ENCODE measurements around the gene CTSE. TPM values are rescaled to one million over a fixed set of nuclear protein-coding genes. Genes with fewer than 3 reads are reported as not detected.

Gene CTSE
- total RNA-seq, 2 donors from 2014 or later, result 0.15 to 0.42 TPM

DNA sequence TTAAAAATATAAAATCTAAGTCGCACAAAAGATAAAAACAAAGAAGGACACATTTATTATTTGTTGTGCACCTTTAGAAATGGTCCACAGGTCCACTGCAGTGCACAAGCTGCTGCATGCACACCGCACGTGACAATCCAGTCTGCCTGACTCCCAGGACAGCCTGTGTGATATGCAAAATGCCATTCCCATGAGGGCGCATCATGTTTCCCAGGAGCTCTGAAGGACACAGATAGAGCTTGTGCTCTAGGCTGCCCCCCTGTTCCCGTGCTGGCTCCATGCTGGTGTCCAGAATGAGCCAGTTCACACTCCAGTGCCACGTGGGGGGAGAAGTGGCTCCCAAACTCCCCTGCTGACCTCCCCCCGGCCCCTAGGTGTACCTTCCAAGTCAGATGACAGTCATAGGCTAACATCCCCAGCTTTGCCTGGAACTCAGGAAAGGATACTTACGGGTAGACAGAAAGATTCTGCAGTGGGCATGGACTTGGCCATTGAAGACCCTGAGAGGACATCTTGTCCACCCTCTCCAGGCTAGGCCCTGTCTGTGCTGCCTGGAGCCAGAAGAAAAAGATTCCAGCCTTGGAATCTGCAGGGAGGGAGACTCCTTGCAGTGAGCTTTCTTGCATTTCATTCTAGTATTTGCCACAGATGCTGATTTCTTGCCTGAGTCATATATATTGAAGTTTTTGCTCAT, 46.8 kb downstream of the CTSE start:
- H3K4me3 ChIP-seq (ENCODE audit: low read length), result no peak overlapping the region
- no peaks in the 10 kb centered on the region for H3K36me3 ChIP-seq (ENCODE audit: control insufficient read depth, insufficient read depth, low read length)
- no peaks in the 10 kb centered on the region for H3K27me3 ChIP-seq (ENCODE audit: control insufficient read depth, insufficient read depth, low read length, poor library complexity, severe bottlenecking)
- H3K4me3 Mint-ChIP-seq, result no peak overlapping the region
- H3K4me1 ChIP-seq (ENCODE audit: control insufficient read depth, insufficient read depth, low read length), result peaks cover 8% of the 10 kb centered on the region
- H3K27ac Mint-ChIP-seq, result peak overlapping the region; percentile 30
- H3K4me1 Mint-ChIP-seq, result peaks cover 8% of the 10 kb centered on the region
- no peak overlapping the region for H3K9ac ChIP-seq (ENCODE audit: extremely low read depth, low read length, poor library complexity, severe bottlenecking)
- 66 to 75% methylated on average over 8 of the region's 8 CpGs for WGBS, 2 experiments (ENCODE audit: insufficient coverage in 1 of 2, insufficient read length in 1 of 2)
- no peak overlapping the region for H3K27ac ChIP-seq (ENCODE audit: low read depth, low read length)
- H3K27me3 Mint-ChIP-seq (ENCODE audit: insufficient read depth), result peaks cover 1% of the 10 kb centered on the region
- no peaks in the 10 kb centered on the region for H3K9me3 ChIP-seq (ENCODE audit: control insufficient read depth, low read length)
- TF ChIP-seq, protein P1, sequence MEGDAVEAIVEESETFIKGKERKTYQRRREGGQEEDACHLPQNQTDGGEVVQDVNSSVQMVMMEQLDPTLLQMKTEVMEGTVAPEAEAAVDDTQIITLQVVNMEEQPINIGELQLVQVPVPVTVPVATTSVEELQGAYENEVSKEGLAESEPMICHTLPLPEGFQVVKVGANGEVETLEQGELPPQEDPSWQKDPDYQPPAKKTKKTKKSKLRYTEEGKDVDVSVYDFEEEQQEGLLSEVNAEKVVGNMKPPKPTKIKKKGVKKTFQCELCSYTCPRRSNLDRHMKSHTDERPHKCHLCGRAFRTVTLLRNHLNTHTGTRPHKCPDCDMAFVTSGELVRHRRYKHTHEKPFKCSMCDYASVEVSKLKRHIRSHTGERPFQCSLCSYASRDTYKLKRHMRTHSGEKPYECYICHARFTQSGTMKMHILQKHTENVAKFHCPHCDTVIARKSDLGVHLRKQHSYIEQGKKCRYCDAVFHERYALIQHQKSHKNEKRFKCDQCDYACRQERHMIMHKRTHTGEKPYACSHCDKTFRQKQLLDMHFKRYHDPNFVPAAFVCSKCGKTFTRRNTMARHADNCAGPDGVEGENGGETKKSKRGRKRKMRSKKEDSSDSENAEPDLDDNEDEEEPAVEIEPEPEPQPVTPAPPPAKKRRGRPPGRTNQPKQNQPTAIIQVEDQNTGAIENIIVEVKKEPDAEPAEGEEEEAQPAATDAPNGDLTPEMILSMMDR (conservative IDR thresholded peaks at IDR 0.05), result no peak
- no peaks in the 10 kb centered on the region for H3K36me3 Mint-ChIP-seq (ENCODE audit: low read depth)
- peak; percentile 81 for DNase-seq
- H3K9me3 Mint-ChIP-seq, result peaks cover 5% of the 10 kb centered on the region

DNA sequence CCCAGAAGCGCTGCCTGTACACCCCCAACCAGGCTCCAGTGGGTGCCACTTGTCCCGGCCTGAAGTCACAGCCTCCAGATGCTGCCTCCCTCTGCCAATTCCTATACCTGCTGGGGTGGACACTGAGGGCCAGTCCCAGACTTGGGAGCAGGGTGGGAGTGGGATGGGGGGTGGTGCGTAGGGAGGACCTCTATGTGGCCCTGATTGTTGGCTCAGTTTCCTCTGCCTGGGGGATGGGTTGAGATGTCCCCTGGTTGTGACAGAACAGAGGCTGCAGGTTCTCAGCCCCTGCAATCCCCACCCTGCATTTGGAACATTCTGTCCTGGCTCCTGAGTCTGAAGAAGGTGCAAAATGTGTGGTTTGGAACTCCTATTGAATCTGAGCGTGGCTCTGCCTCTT, 47.7 kb downstream of the CTSE start:
- H3K36me3 ChIP-seq (ENCODE audit: control insufficient read depth, insufficient read depth, low read length), result no peaks in the 10 kb centered on the region
- Mint-ChIP-seq H3K4me1 (peaks cover 8% of the 10 kb centered on the region), H3K4me3 (no peak overlapping the region), H3K36me3 (ENCODE audit: low read depth) (no peaks in the 10 kb centered on the region), H3K27me3 (ENCODE audit: insufficient read depth) (peaks cover 1% of the 10 kb centered on the region), H3K27ac (peak overlapping the region; percentile 83), H3K9me3 (peaks cover under 1% of the 10 kb centered on the region)
- peak overlapping the region; percentile 11 for H3K27ac ChIP-seq (ENCODE audit: low read depth, low read length)
- H3K4me3 ChIP-seq (ENCODE audit: low read length), result no peak overlapping the region
- TF ChIP-seq, protein P1 (conservative IDR thresholded peaks at IDR 0.05), result no peak
- no peak for DNase-seq
- 79 to 83% methylated on average over 1 to 4 of the region's 4 CpGs for WGBS, 2 experiments (ENCODE audit: insufficient coverage in 1 of 2, insufficient read length in 1 of 2)
- no peak overlapping the region for H3K9ac ChIP-seq (ENCODE audit: extremely low read depth, low read length, poor library complexity, severe bottlenecking)
- H3K4me1 ChIP-seq (ENCODE audit: control insufficient read depth, insufficient read depth, low read length), result peaks cover 8% of the 10 kb centered on the region
- no peaks in the 10 kb centered on the region for H3K9me3 ChIP-seq (ENCODE audit: control insufficient read depth, low read length)
- H3K27me3 ChIP-seq (ENCODE audit: control insufficient read depth, insufficient read depth, low read length, poor library complexity, severe bottlenecking), result no peaks in the 10 kb centered on the region

DNA sequence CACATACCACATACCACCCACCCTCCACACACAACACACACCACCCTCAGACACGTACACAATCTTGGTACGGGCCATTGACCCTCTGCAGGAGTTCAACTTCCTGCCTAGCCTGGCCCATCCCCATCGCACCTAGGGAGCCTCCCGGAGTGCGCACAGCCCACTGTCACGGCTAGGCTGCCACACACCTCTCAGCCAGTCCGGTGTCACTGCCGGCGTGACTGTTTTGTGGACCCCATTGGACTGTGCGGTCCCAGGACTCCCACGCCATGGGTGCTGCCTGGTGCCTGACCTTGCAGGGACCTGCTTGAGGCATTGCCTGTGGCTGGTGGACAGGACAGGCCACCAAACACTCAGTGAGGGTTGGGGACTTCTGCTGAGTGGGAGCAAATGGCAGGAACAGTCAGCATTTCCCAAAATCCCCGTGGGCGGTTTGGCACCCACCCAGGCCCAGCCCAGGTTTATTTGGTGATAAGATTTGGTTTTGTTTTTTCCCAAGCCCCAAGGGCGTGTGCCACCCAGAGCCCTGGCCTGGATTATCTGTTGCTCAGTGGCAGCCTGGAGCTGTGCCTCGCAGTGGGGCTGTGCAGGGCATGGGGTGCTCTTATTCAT, 48.2 kb downstream of the CTSE start:
- peaks cover 8% of the 10 kb centered on the region for H3K4me1 ChIP-seq (ENCODE audit: control insufficient read depth, insufficient read depth, low read length)
- no peaks in the 10 kb centered on the region for H3K27me3 ChIP-seq (ENCODE audit: control insufficient read depth, insufficient read depth, low read length, poor library complexity, severe bottlenecking)
- no peak overlapping the region for H3K4me3 ChIP-seq (ENCODE audit: low read length)
- Mint-ChIP-seq H3K9me3 (no peaks in the 10 kb centered on the region), H3K4me1 (peaks cover 8% of the 10 kb centered on the region), H3K4me3 (no peak overlapping the region), H3K27me3 (ENCODE audit: insufficient read depth) (peaks cover 1% of the 10 kb centered on the region), H3K36me3 (ENCODE audit: low read depth) (no peaks in the 10 kb centered on the region), H3K27ac (no peak overlapping the region)
- no peaks in the 10 kb centered on the region for H3K9me3 ChIP-seq (ENCODE audit: control insufficient read depth, low read length)
- WGBS, 2 experiments (ENCODE audit: insufficient coverage in 1 of 2, insufficient read length in 1 of 2), result 91 to 96% methylated on average over 9 to 15 of the region's 15 CpGs
- H3K36me3 ChIP-seq (ENCODE audit: control insufficient read depth, insufficient read depth, low read length), result no peaks in the 10 kb centered on the region
- TF ChIP-seq, protein P1 (conservative IDR thresholded peaks at IDR 0.05), result no peak
- no peak overlapping the region for H3K9ac ChIP-seq (ENCODE audit: extremely low read depth, low read length, poor library complexity, severe bottlenecking)
- no peak overlapping the region for H3K27ac ChIP-seq (ENCODE audit: low read depth, low read length)
- no peak for DNase-seq
